ENCODE results near the gene MEF2D.

MEF2D gene

DNA sequence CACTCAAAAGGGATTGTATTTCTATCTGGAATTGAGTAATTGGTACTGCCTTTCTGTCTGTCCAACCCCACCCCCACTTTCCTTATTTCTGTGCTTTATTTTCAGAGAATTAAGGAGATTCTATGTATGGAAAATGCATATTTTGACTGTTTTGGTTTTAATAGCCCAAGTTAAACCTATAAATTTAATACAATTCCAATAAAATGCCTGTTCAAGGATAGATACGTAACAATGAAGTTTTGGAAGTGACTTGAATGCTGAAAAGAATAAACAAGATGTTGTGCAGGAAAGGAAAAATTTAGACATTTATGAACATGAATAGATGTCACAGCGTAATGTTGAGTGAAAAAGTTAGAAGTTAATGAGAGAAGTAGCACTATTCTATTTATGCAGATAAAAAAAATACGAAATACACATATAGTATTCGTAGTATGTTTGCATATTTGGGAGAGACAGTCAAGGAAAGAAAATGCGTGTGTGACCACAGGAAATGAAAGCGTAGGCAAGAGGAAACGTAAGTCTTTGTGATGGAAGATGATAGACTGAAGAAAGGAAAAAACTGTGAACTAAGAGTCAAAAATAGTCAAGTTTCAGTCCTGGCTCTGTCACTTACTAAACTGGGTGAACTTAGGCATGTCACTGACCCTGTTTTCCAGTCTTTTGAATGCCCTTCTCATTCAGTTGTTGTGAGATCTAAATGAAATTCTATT lies 62.1 kb downstream of the MEF2D start:
- no peak for DNase-seq

DNA sequence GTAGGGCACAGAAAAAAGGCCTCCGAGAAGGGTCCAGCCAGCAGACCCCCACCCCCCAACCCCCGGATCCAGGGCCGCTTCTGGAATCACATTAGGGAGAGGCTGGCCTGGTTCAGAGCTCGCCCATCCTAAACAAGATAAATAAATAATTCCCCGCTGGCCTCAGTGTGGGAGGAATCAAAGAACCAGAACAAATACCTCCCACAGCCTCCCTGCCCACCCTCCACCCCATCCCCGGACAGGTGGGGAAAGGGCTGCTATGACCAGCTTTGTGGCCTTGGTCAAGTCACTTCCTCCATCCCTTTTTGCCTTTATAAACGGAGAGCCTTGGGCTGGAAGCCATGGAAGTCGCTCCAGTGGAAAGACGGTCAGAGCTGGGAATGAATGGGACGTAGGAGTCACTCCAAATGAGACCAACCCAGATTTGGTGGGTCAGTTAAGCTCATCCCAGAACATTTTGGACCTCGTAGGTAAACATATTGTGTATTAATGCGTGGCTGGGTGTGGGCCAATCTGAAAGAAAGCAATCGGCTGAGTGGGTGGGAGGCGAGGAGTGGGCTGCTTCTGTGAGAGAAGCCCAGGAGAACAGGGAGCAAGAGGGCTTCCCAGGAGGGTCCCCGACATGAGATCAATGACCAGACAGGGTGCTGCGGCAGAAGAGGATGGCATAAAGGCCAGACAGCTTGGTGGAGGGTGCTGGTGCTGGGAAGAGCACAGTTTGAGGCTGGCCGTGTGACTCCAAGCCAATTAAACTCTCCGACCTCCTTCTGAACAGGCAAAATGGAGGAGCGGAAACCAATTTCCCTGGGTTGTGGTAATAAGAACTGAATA lies 63.3 kb downstream of the MEF2D start:
- no peak for DNase-seq

GRCh38 chr1:156436141-156437036 lies 64.2 kb downstream of the MEF2D start:
- no peak for DNase-seq

GRCh38 chr1:156435545-156436140 lies 64.9 kb downstream of the MEF2D start:
- no peak for DNase-seq

- no peak for DNase-seq
These were observed 65.5 kb downstream of the MEF2D start for GRCh38 chr1:156434989-156435544.

DNA sequence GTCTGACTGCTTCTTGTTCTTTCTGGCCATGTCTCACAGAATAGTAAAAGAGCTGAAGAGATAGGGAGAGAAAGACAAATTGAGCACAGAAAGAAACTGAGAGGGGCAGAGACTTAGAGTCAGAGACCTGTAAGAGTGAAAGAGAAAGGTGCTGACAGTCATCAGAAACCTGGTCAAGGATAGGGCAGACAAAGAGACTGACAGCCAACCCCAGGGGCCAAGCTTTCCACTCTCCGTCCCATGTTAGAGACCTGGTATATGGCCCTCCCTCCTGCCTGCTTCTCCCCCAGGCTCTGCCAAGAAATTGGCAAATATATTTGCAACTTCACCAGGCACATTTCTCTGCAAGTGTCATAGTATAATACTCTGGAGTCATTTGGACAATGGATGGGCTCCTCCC lies 67.0 kb downstream of the MEF2D start:
- DNase-seq = no peak

GRCh38 chr1:156433032-156433431 lies 67.5 kb downstream of the MEF2D start:
- DNase-seq = no peak

- DNase-seq = no peak
These were observed 67.9 kb downstream of the MEF2D start for GRCh38 chr1:156432669-156433018.

GRCh38 chr1:156431769-156432668 lies 68.6 kb downstream of the MEF2D start:
- DNase-seq = no peak

DNA sequence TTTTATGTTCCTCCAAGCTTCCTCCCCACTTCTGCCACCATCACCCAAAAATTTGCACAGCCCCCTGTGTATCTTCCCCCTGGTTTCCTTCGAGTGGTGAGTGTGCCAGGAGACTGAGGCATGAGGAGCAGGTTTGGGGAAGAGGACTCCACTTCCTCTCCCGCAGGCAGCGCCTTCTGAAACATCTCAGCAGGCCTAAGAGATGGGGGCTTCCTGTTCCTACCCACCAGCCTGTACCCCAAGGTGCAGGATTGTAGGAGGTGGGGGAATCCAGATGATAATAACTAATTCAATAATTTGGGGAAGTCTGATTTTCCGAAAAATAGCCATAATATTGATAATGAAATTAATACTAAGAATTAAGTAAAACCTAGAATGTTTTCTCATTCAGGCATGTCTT lies 69.2 kb downstream of the MEF2D start:
- no peak for DNase-seq

DNA sequence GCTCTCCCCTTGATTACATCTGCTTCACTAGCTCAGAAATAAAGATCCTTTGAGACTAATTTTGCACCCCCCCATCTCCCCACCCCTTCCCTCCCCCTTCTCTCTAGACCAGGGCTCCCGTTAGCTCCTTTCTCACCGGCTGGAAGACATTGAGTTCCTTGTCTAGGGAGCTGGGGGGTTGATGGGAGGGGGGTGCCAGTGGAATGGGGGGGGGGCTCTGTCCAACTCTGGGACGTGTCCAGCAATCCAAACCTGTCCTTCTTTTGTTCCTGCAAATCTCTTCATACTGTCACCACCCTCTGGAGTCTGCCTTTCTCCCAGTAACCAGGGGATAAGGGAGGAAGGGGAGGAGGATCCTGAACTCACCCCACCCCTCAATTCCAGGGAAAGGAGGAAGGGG lies 69.7 kb downstream of the MEF2D start:
- no peak for DNase-seq

DNA sequence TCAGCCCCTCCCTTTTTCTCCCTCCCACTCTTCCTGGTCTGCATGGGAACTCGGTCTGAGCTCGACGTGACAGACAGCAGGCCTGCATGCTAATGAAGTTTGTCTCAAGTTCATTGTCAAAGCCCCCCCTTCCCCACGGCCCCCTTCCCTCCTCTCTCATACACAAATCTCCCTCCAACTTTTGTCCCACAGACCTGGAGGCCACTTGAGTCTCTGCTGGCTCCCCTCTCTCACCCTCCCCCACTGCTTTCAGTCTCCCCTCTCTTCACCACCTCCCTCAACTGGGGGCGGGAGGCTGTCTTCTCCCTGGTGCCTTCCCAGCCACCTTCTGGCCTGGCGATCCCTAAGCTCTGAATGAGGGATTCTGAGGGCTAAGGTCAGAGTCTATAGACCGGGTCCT lies 70.3 kb downstream of the MEF2D start:
- no peak for DNase-seq

GRCh38 chr1:156429313-156430060 lies 71.1 kb downstream of the MEF2D start:
- DNase-seq = no peak

DNA sequence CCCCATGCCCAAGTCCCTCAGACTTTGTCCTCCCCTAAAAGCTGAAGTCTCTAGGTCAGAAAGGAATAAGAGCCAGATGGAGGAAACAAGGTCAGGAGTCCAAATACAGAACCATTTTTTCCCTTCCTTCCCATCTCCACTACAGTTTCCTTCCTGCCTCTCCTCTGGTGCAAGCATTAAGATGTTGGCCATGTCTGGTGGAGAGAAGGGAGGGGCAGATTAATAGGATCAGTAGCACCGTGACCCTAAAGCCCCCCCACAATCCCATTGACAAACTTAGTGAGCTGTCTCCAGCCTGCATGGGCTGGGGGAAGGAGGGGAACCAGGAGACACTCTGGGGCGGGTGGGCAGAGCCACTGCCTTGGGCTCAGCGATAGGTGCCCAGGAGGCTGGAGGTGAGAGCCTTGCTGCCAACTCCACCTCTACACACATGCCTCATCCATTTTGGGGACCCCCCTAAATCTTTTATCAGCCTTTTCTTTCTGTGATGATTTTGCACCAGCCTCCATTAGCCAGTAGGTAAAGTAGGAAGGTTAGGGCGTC lies 71.8 kb downstream of the MEF2D start:
- DNase-seq = no peak

DNA sequence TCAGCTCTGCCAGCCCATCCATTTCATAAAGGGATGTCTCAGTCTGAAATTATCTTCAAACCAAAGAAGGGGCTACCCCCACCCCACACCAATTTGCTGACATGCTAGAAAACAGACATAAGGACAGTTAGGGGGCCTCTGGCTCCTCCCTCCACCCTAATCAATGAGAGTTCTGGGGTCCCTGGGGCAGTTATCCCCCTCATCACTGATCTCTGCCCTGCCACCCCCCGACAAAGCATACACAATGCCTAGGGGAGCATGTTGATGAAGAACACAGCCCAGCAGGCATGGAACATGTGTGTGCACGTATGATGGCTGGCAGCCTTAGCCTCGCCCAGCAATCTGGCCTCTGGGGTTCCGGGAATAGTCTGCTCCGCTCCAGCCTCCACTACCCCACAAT lies 72.6 kb downstream of the MEF2D start:
- no peak for DNase-seq

DNA sequence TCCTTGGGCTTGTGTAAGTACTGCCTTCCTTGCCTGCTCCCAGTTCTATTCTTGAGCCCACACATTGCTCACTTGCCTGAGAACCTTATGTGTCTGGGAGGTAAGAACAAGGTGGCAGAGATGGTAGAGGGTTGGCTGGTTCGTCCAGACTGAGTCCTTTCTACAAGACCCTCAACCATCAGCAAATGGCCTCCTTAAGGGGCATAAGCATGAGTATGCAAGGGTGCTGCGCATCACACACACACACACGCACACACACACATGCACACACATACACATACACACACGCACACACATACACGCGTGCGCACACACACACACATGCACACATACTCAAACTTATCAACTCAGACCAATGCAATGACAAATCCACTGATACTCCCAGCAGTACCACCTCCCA lies 74.6 kb downstream of the MEF2D start:
- no peak for DNase-seq

DNA sequence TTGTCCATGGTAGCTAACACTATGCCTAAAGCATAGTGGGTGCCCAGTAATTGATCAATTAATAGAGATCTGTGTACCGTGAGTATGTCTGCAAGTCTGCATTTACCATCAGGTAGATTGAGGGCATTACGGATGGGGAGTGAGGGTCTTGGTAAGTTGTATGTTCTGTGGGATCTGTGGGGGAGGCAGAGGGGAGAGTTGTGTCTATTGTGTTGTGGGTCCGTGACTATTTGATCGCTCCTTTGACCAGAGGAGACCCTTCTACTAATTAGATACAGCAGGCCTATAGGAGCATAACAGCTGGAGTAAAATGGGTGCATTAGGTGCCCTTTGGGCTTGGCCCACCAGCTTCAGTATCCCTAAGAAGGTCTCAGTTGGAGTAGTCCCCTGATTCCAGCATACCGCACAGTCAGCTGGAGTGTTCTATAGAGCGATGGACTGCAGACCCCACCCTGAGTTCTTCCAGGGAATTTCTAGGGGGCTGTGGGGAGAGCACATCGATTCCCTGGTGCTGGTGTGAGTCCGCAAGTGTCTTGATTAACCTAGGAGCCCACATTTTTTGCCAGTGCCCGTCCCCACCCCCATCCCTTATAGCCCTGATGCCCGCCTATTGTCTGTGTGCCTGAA lies 75.7 kb downstream of the MEF2D start:
- DNase-seq = no peak

- DNase-seq = no peak
These were observed 76.9 kb downstream of the MEF2D start for GRCh38 chr1:156423422-156424352.

GRCh38 chr1:156422602-156423091 lies 77.9 kb downstream of the MEF2D start:
- no peak for DNase-seq

All from NCI-H2029 treated with DMSO at 0.1 percent for 48 hours (cell line).